ENCODE measurements around the gene KRT10. TPM values are rescaled to one million over a fixed set of nuclear protein-coding genes. Genes with fewer than 3 reads are reported as not detected.

The KRT10 gene
- total and polyA plus RNA-seq, 2 donors (not counting 1 experiment from before 2014, with no cell fraction given) = 4.1 to 45.8 TPM

DNA sequence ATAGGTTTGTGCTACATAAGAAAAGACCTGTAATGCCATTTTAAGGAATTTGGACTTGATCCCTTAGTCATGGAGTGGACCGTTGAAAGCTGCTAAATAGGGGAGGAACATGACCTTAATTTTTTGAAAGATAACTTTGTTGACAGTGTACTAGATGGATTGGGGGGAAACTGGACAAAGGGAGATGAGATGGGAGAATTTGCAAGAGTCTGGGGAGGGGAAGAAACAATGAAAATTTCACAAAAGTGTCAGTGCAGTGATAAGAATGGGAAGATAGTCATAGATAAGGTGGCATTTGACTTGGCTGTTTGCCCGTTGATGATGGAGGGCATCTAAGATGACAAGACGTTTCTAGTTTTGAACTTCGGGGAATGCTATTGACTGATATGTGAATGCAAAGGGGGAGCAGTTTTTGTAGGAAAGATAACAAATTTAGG, 22.3 kb upstream of the KRT10 start:
- Histone ChIP-seq H3K27ac (ENCODE audit: insufficient read depth, low read length) (no peak overlapping the region), H3K4me3 (replicated peaks in 1 of 4; ENCODE audit: control extremely low read depth in 1 of 4, insufficient read depth in 1 of 4, low read depth in 3 of 4, low read length in 4 of 4) (no peak overlapping the region), H3K36me3 (ENCODE audit: control insufficient read depth, insufficient read depth, low read length) (no peaks in the 10 kb centered on the region), H3K27me3 (ENCODE audit: control insufficient read depth, insufficient read depth, low read length) (no peaks in the 10 kb centered on the region), H3K4me1 (ENCODE audit: control insufficient read depth, extremely low read depth, insufficient read depth, low read length) (no peaks in the 10 kb centered on the region), H3K9me3 (ENCODE audit: control insufficient read depth, insufficient read depth, low read depth, low read length) (no peaks in the 10 kb centered on the region), H4K20me1 (ENCODE audit: control insufficient read depth, extremely low read depth, insufficient read depth, low read length) (no peaks in the 10 kb centered on the region), H3K9ac (ENCODE audit: insufficient read depth, low read length) (no peak overlapping the region), H3K79me2 (ENCODE audit: control insufficient read depth, insufficient read depth, low read length) (no peaks in the 10 kb centered on the region), H3K4me2 (ENCODE audit: extremely low read depth, insufficient read depth, low read length) (no peak overlapping the region), H2AFZ (ENCODE audit: low read length) (no peak overlapping the region)
- no peak for DNase-seq (ENCODE audit: low read depth in 2 of 2)
- no peak for TF ChIP-seq EZH2 (IDR thresholded peaks at IDR 0.05; ENCODE audit: low read length, missing control alignments)
- TF ChIP-seq, protein P1, sequence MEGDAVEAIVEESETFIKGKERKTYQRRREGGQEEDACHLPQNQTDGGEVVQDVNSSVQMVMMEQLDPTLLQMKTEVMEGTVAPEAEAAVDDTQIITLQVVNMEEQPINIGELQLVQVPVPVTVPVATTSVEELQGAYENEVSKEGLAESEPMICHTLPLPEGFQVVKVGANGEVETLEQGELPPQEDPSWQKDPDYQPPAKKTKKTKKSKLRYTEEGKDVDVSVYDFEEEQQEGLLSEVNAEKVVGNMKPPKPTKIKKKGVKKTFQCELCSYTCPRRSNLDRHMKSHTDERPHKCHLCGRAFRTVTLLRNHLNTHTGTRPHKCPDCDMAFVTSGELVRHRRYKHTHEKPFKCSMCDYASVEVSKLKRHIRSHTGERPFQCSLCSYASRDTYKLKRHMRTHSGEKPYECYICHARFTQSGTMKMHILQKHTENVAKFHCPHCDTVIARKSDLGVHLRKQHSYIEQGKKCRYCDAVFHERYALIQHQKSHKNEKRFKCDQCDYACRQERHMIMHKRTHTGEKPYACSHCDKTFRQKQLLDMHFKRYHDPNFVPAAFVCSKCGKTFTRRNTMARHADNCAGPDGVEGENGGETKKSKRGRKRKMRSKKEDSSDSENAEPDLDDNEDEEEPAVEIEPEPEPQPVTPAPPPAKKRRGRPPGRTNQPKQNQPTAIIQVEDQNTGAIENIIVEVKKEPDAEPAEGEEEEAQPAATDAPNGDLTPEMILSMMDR (conservative IDR thresholded peaks at IDR 0.05 in 1 of 2, IDR thresholded peaks at IDR 0.05 in 1 of 2; ENCODE audit: low read depth in 1 of 2, low read length in 2 of 2) = no peak

DNA sequence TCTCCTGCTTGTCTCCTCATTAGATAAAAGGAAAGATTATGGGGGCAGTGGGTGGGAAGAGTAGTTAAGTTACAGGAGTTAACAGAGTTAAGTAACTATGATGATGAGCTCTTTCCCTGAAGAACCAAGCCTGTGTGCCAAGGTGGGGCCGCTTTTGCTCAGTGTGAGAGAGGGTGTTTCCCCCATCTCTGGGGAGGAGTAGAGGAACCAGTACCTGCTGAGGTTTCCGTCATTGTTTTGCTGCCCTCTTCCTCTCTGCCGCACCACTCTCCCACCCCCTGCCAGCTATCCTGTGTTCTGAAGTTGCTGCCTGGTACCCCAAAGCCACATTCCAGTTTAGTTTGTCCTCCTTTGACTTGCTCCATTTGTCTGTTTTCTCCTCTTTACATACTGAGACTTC, 20.8 kb upstream of the KRT10 start:
- Histone ChIP-seq H3K36me3 (ENCODE audit: control insufficient read depth, insufficient read depth, low read length) (no peaks in the 10 kb centered on the region), H4K20me1 (ENCODE audit: control insufficient read depth, extremely low read depth, insufficient read depth, low read length) (no peaks in the 10 kb centered on the region), H3K4me2 (ENCODE audit: extremely low read depth, insufficient read depth, low read length) (no peak overlapping the region), H3K27me3 (ENCODE audit: control insufficient read depth, insufficient read depth, low read length) (no peaks in the 10 kb centered on the region), H3K4me1 (ENCODE audit: control insufficient read depth, extremely low read depth, insufficient read depth, low read length) (no peaks in the 10 kb centered on the region), H2AFZ (ENCODE audit: low read length) (no peak overlapping the region), H3K9ac (ENCODE audit: insufficient read depth, low read length) (no peak overlapping the region), H3K79me2 (ENCODE audit: control insufficient read depth, insufficient read depth, low read length) (no peaks in the 10 kb centered on the region), H3K27ac (ENCODE audit: insufficient read depth, low read length) (no peak overlapping the region), H3K9me3 (ENCODE audit: control insufficient read depth, insufficient read depth, low read depth, low read length) (no peaks in the 10 kb centered on the region), H3K4me3 (replicated peaks in 1 of 4; ENCODE audit: control extremely low read depth in 1 of 4, insufficient read depth in 1 of 4, low read depth in 3 of 4, low read length in 4 of 4) (no peak overlapping the region)
- TF ChIP-seq, protein P1 (conservative IDR thresholded peaks at IDR 0.05 in 1 of 2, IDR thresholded peaks at IDR 0.05 in 1 of 2; ENCODE audit: low read depth in 1 of 2, low read length in 2 of 2) = no peak
- TF ChIP-seq EZH2 (IDR thresholded peaks at IDR 0.05; ENCODE audit: low read length, missing control alignments) = no peak
- no peak for DNase-seq (ENCODE audit: low read depth in 2 of 2)

DNA sequence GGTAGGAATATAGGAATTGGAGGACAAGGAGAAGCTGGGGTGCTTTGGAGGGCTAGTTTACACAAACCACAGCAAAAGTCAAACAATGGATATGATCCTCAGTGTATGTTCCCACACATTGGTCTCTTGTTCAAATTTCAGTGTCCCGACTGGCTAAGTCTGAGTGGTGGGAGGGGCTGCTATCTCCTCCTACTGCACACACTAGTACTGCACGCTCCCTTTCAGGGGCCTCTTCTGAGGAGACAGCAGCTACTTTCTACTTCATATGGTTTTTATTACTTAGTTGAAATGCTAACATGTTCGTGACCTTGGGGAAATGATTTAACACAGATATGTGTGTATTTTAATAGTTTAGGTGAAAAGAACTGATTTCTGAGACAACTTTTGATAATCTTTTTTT, 18.8 kb upstream of the KRT10 start:
- no peak for DNase-seq (ENCODE audit: low read depth in 2 of 2)
- H4K20me1 ChIP-seq (ENCODE audit: control insufficient read depth, extremely low read depth, insufficient read depth, low read length) = no peaks in the 10 kb centered on the region
- TF ChIP-seq, protein P1 (conservative IDR thresholded peaks at IDR 0.05 in 1 of 2, IDR thresholded peaks at IDR 0.05 in 1 of 2; ENCODE audit: low read depth in 1 of 2, low read length in 2 of 2) = no peak
- TF ChIP-seq EZH2 (IDR thresholded peaks at IDR 0.05; ENCODE audit: low read length, missing control alignments) = no peak
- H3K9me3 ChIP-seq (ENCODE audit: control insufficient read depth, insufficient read depth, low read depth, low read length) = no peaks in the 10 kb centered on the region
- no peaks in the 10 kb centered on the region for H3K79me2 ChIP-seq (ENCODE audit: control insufficient read depth, insufficient read depth, low read length)
- H3K4me1 ChIP-seq (ENCODE audit: control insufficient read depth, extremely low read depth, insufficient read depth, low read length) = no peaks in the 10 kb centered on the region
- H2AFZ ChIP-seq (ENCODE audit: low read length) = no peak overlapping the region
- no peaks in the 10 kb centered on the region for H3K27me3 ChIP-seq (ENCODE audit: control insufficient read depth, insufficient read depth, low read length)
- no peaks in the 10 kb centered on the region for H3K36me3 ChIP-seq (ENCODE audit: control insufficient read depth, insufficient read depth, low read length)
- H3K4me2 ChIP-seq (ENCODE audit: extremely low read depth, insufficient read depth, low read length) = no peak overlapping the region
- no peak overlapping the region for H3K27ac ChIP-seq (ENCODE audit: insufficient read depth, low read length)
- no peak overlapping the region for H3K4me3 ChIP-seq (replicated peaks in 1 of 4; ENCODE audit: control extremely low read depth in 1 of 4, insufficient read depth in 1 of 4, low read depth in 3 of 4, low read length in 4 of 4)
- H3K9ac ChIP-seq (ENCODE audit: insufficient read depth, low read length) = no peak overlapping the region

All from fibroblast of lung (primary cell).